Measurements from ENCODE around the gene NAPSA.

The NAPSA gene

GRCh38 chr19:50406829-50407228 is 41.4 kb upstream of the NAPSA start:
- in situ Hi-C loops (cut with HindIII; ENCODE audit: low sequenced_read_pairs): no loop called here
- no peak overlapping the region for H3K4me3 ChIP-seq (ENCODE audit: low read depth, low read length)
- no peak for TF ChIP-seq CTCF (IDR thresholded peaks at IDR 0.05; ENCODE audit: low read depth, low read length)

GRCh38 chr19:50406156-50406820 is 40.8 kb upstream of the NAPSA start:
- H3K4me3 ChIP-seq (ENCODE audit: low read depth, low read length): no peak overlapping the region
- in situ Hi-C loops (cut with HindIII; ENCODE audit: low sequenced_read_pairs): no loop called here
- TF ChIP-seq CTCF (IDR thresholded peaks at IDR 0.05; ENCODE audit: low read depth, low read length): no peak
- no peak for DNase-seq (ENCODE audit: low read depth, low spot score)

More at GRCh38 chr19:50406829-50407228, 41.4 kb upstream of the NAPSA start:
- DNase-seq (ENCODE audit: low read depth, low spot score): no peak

GRCh38 chr19:50402544-50403301 is 37.3 kb upstream of the NAPSA start:
- no peak overlapping the region for H3K4me3 ChIP-seq (ENCODE audit: low read depth, low read length)
- no peak for DNase-seq (ENCODE audit: low read depth, low spot score)
- in situ Hi-C loops (cut with HindIII; ENCODE audit: low sequenced_read_pairs): no loop called here
- no peak for TF ChIP-seq CTCF (IDR thresholded peaks at IDR 0.05; ENCODE audit: low read depth, low read length)

- in situ Hi-C loops (cut with HindIII; ENCODE audit: low sequenced_read_pairs): no loop called here
- H3K4me3 ChIP-seq (ENCODE audit: low read depth, low read length): no peak overlapping the region
- no peak for TF ChIP-seq CTCF (IDR thresholded peaks at IDR 0.05; ENCODE audit: low read depth, low read length)
- DNase-seq (ENCODE audit: low read depth, low spot score): no peak
Observed at GRCh38 chr19:50401605-50402450, 36.4 kb upstream of the NAPSA start.

- in situ Hi-C loops (cut with HindIII; ENCODE audit: low sequenced_read_pairs): no loop called here
- DNase-seq (ENCODE audit: low read depth, low spot score): no peak
- no peak overlapping the region for H3K4me3 ChIP-seq (ENCODE audit: low read depth, low read length)
- TF ChIP-seq CTCF (IDR thresholded peaks at IDR 0.05; ENCODE audit: low read depth, low read length): no peak
Observed at GRCh38 chr19:50399368-50399745, 33.9 kb upstream of the NAPSA start.

GRCh38 chr19:50398675-50399367 is 33.4 kb upstream of the NAPSA start:
- in situ Hi-C loops (cut with HindIII; ENCODE audit: low sequenced_read_pairs): no loop called here
- no peak for TF ChIP-seq CTCF (IDR thresholded peaks at IDR 0.05; ENCODE audit: low read depth, low read length)
- H3K4me3 ChIP-seq (ENCODE audit: low read depth, low read length): no peak overlapping the region
- DNase-seq (ENCODE audit: low read depth, low spot score): no peak
